Panc1 (cell line): ENCODE results near the gene ARHGAP33. TPM values are rescaled to one million over a fixed set of nuclear protein-coding genes. Genes with fewer than 3 reads are reported as not detected.
A peak's percentile ranks its signal among the peaks of the same experiment; 100 is the strongest.

Experiments used
- ATAC-seq: fragments of 200-7000 bp; cut with Tn5 transposase; 2 replicates; pipeline ENCODE4 v1.9.1; 2020; ENCODE audit warnings: mild to moderate bottlenecking, moderate library complexity
- BruUV-seq: library from RNA; stranded (reverse); fragments of 400-500 nt; replicated peaks from 2 replicates; lab custom pipeline; 2021; lab: Mats Ljungman, UMichigan
- CTCF ChIA-PET: fragments of 300-600 bp; sonication (Branson Sonifier 250); formaldehyde crosslinking; loops from one replicate; lab custom pipeline; 2022; ENCODE audit warnings: antibody characterized with exemption; lab: Charles Lee
- POLR2A ChIA-PET: fragments of 300-600 bp; sonication (Branson Sonifier 250); formaldehyde crosslinking; loops from one replicate; lab custom pipeline; 2022; ENCODE audit warnings: antibody characterized with exemption; lab: Charles Lee
- DNase-seq: peaks from one replicate; pipeline ENCODE4 v3.0.0-alpha.2; 2010; ENCODE audit warnings: low read depth, low spot score
- H3K27ac ChIP-seq: 2 replicates; pipeline ENCODE4 v1.5.1; 2011; ENCODE audit warnings: mild to moderate bottlenecking, low read length, inconsistent platforms
- H3K27me3 ChIP-seq: fragments of 200-500 bp; sonication (Bioruptor generic); 2 replicates; pipeline ENCODE4 v1.6.0; 2014; ENCODE audit warnings: low read length, inconsistent platforms; ENCODE audit not compliant: control insufficient read depth, insufficient read depth
- H3K36me3 ChIP-seq: fragments of 200-500 bp; sonication (Bioruptor generic); 2 replicates; pipeline ENCODE4 v1.5.1; 2014; ENCODE audit warnings: inconsistent platforms, mild to moderate bottlenecking, low read length, moderate library complexity; ENCODE audit not compliant: control insufficient read depth, insufficient read depth
- H3K4me1 ChIP-seq: 2 replicates; pipeline ENCODE4 v1.5.1; 2011; ENCODE audit warnings: inconsistent platforms, mild to moderate bottlenecking, low read length, moderate library complexity; ENCODE audit not compliant: control insufficient read depth, insufficient read depth
- H3K4me3 ChIP-seq, 2 experiments: 2 replicates each; pipeline ENCODE4 v1.5.1; 2011 to 2012; ENCODE audit warnings: low read depth in 2 of 2, low read length in 2 of 2, mild to moderate bottlenecking in 2 of 2, inconsistent platforms in 1 of 2, moderate library complexity in 1 of 2
- H3K9me3 ChIP-seq: fragments of 200-500 bp; sonication (Bioruptor generic); 2 replicates; pipeline ENCODE4 v1.5.1; 2014; ENCODE audit warnings: low read depth, mild to moderate bottlenecking, inconsistent platforms, low read length, moderate library complexity; ENCODE audit not compliant: control insufficient read depth, insufficient read depth
- POLR2AphosphoS5 ChIP-seq: IDR thresholded peaks from 2 replicates; pipeline ENCODE4 v1.6.1; 2012; ENCODE audit warnings: mild to moderate bottlenecking, low read depth, low read length, moderate library complexity
- SIN3A ChIP-seq: IDR thresholded peaks from 2 replicates; pipeline ENCODE4 v1.6.1; 2012; ENCODE audit warnings: low read depth, mild to moderate bottlenecking, low read length, moderate library complexity, borderline replicate concordance; ENCODE audit not compliant: insufficient read depth
- TCF7L2 ChIP-seq: IDR thresholded peaks from 2 replicates; pipeline ENCODE4 v1.6.1; 2011; ENCODE audit warnings: mild to moderate bottlenecking, low read depth, low read length, inconsistent platforms
- in situ Hi-C: cut with HindIII; loops from 2 replicates; pipeline ENCODE4 v1.10.0; 2016; ENCODE audit warnings: low sequenced_read_pairs, low pct_unique_long_range_greater_than_20kb
- intact Hi-C: fragments of 100-400 bp; cut with micrococcal nuclease; formaldehyde crosslinking; loops from one replicate; pipeline ENCODE4 v1.10.0; 2022; ENCODE audit not compliant: unreplicated experiment
- total RNA-seq: library from RNA; stranded (reverse); gene quantifications from one replicate; pipeline ENCODE4 v1.2.1, GENCODE V29; 2021; ENCODE audit not compliant: unreplicated experiment
- TF ChIP-seq, protein P1 (sequence below): fragments of 450-650 bp; IDR thresholded peaks from 2 replicates; pipeline ENCODE4 v1.5.1; 2017; ENCODE audit warnings: mild to moderate bottlenecking
- TF ChIP-seq, protein P2 (sequence below), 2 experiments: IDR thresholded peaks; 2 replicates each; pipeline ENCODE4 v1.6.1; 2011 to 2012; ENCODE audit warnings: low read depth in 2 of 2, control low read depth in 1 of 2, low read length in 1 of 2, mild to moderate bottlenecking in 1 of 2, moderate library complexity in 1 of 2; ENCODE audit not compliant: insufficient read depth in 1 of 2

The ARHGAP33 gene
- total RNA-seq, 1 experiment from 2014 or later, result 35.8 TPM

DNA sequence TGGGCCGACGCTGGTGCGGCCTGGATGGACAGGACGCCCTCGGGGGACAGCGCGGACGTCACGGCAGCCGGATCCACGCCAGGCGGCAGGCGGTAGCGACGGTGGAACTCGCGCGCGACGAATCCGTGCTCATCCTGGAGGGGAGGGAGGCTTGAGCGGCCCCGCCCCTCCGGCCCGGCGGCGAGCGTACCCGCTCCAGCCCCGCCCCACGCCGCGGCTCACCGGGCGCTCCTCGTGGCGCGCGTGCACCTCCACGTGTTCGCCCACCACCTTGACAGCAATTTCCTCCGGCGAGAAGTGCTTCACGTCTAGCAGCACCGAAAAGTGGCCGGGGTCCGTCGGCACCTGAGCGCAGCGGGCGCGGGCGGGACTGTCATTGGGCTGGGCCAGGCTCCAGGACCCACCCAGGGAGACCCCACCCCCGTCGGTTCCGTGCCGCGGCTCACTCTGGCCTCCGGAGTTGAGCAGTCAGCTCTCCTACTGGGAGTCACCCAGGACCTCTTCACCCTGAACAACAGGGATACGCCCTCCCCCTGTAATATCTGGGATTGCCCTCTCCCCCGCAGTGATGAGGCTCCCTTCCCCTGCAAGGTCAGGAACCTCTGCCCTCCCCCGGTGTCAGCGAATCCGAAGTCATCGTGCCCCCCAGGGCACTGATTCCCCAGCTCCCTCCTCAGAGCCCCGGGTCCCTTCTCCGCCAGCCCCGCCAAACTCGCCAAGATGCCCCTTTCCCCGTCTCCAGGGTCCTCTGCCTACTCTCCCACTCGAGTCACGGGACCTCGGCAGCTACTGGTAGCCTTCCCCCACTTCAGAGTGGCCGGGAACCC, 19.6 kb upstream of the ARHGAP33 start:
- CTCF ChIA-PET, result no interaction called here
- Histone ChIP-seq H3K4me1 (peaks cover 16% of the 10 kb centered on the region), H3K4me3 (no peak overlapping the region), H3K9me3 (no peaks in the 10 kb centered on the region), H3K36me3 (no peaks in the 10 kb centered on the region), H3K27me3 (no peaks in the 10 kb centered on the region), H3K27ac (no peak overlapping the region)
- TF ChIP-seq, protein P1, sequence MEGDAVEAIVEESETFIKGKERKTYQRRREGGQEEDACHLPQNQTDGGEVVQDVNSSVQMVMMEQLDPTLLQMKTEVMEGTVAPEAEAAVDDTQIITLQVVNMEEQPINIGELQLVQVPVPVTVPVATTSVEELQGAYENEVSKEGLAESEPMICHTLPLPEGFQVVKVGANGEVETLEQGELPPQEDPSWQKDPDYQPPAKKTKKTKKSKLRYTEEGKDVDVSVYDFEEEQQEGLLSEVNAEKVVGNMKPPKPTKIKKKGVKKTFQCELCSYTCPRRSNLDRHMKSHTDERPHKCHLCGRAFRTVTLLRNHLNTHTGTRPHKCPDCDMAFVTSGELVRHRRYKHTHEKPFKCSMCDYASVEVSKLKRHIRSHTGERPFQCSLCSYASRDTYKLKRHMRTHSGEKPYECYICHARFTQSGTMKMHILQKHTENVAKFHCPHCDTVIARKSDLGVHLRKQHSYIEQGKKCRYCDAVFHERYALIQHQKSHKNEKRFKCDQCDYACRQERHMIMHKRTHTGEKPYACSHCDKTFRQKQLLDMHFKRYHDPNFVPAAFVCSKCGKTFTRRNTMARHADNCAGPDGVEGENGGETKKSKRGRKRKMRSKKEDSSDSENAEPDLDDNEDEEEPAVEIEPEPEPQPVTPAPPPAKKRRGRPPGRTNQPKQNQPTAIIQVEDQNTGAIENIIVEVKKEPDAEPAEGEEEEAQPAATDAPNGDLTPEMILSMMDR, result no peak
- TF ChIP-seq SIN3A (no peak), POLR2AphosphoS5 (no peak), TCF7L2 (no peak)
- TF ChIP-seq, protein P2, sequence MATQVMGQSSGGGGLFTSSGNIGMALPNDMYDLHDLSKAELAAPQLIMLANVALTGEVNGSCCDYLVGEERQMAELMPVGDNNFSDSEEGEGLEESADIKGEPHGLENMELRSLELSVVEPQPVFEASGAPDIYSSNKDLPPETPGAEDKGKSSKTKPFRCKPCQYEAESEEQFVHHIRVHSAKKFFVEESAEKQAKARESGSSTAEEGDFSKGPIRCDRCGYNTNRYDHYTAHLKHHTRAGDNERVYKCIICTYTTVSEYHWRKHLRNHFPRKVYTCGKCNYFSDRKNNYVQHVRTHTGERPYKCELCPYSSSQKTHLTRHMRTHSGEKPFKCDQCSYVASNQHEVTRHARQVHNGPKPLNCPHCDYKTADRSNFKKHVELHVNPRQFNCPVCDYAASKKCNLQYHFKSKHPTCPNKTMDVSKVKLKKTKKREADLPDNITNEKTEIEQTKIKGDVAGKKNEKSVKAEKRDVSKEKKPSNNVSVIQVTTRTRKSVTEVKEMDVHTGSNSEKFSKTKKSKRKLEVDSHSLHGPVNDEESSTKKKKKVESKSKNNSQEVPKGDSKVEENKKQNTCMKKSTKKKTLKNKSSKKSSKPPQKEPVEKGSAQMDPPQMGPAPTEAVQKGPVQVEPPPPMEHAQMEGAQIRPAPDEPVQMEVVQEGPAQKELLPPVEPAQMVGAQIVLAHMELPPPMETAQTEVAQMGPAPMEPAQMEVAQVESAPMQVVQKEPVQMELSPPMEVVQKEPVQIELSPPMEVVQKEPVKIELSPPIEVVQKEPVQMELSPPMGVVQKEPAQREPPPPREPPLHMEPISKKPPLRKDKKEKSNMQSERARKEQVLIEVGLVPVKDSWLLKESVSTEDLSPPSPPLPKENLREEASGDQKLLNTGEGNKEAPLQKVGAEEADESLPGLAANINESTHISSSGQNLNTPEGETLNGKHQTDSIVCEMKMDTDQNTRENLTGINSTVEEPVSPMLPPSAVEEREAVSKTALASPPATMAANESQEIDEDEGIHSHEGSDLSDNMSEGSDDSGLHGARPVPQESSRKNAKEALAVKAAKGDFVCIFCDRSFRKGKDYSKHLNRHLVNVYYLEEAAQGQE (IDR thresholded peaks at IDR 0.05; ENCODE audit: insufficient read depth in 1 of 2, low read depth in 2 of 2, low read length in 1 of 2), result no peak
- POLR2A ChIA-PET, result no interaction called here
- no peak for ATAC-seq
- BruUV-seq, result no TSS peak
- in situ Hi-C loops (no loop called here), intact Hi-C loops (no loop called here)
- no peak for DNase-seq

DNA sequence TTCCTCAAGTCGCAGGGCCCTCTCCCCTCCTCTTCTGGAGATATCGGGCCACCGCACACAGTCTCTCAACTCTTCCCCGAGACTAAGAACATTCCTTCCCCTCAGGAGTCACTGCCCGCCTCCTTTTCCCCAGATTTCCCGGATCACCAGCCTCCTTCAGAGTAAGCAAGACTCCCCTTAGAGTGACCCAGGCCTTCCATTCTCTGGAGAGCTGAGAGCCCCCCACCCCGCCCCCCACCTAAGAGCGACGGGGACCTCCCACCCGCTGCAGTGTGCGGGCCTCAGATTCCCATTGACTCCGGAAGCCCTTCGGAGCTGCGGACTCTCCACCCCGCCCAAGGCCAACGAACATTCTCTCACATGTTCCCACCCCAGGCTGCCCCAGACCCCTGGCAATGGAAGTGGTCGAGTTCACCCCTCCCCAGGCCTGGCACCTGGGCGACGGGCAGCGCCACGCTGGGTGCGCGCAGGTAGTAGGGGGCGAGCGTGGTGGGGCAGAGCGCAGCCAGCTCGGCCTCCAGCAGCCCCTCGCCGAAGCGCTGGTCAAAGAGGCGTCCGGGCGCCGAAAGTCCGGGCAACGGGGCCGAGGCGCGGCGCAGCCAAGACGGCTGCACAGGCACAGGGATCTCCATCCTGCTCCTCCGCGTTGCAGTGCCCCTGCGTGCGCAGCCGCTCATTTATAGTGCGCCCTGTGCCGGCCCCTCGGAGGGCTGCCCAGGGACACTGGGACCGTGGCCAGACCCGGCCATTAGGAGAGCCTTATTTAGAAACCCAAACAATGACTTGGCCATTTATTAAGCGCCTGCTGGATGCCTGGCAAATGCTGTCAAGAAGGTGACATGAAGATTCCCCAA, 18.8 kb upstream of the ARHGAP33 start, which contains the start of gene HSPB6:
HSPB6 (minus strand) TSS at position 653 of the 854 bp plus-strand sequence; CDS start at position 632, 21 bp downstream.
- no peak for DNase-seq
- no TSS peak for BruUV-seq
- in situ Hi-C loops, result no loop called here
- CTCF ChIA-PET, result no interaction called here
- Histone ChIP-seq H3K9me3 (no peaks in the 10 kb centered on the region), H3K4me3 (peak within 1 kb of the TSS; percentile 95 to 99), H3K4me1 (peaks cover 16% of the 10 kb centered on the region), H3K36me3 (no peaks in the 10 kb centered on the region), H3K27me3 (no peaks in the 10 kb centered on the region), H3K27ac (peak within 1 kb of the TSS; percentile 100)
- TF ChIP-seq, protein P1, result no peak
- TF ChIP-seq POLR2AphosphoS5, result no peak
- TF ChIP-seq, protein P2 (IDR thresholded peaks at IDR 0.05; ENCODE audit: insufficient read depth in 1 of 2, low read depth in 2 of 2, low read length in 1 of 2), result no peak
- TF ChIP-seq TCF7L2, result no peak
- TF ChIP-seq SIN3A, result no peak
- no peak for ATAC-seq
- POLR2A ChIA-PET, result no interaction called here
- intact Hi-C loops, result no loop called here
